HG02981 (cell line): ENCODE measurements around the gene CLK1.
"Not testable (repeated sequence)": the region's sequence is repeated elsewhere in the genome, so short reads cannot be mapped to it uniquely, and the experiment has no call there.

Experiments
- ATAC-seq: cut with Tn5 transposase; IDR thresholded peaks from one replicate; pipeline ENCODE4 v1.9.1; 2021; ENCODE audit warnings: mild to moderate bottlenecking, moderate library complexity; ENCODE audit not compliant: unreplicated experiment

Gene CLK1

DNA sequence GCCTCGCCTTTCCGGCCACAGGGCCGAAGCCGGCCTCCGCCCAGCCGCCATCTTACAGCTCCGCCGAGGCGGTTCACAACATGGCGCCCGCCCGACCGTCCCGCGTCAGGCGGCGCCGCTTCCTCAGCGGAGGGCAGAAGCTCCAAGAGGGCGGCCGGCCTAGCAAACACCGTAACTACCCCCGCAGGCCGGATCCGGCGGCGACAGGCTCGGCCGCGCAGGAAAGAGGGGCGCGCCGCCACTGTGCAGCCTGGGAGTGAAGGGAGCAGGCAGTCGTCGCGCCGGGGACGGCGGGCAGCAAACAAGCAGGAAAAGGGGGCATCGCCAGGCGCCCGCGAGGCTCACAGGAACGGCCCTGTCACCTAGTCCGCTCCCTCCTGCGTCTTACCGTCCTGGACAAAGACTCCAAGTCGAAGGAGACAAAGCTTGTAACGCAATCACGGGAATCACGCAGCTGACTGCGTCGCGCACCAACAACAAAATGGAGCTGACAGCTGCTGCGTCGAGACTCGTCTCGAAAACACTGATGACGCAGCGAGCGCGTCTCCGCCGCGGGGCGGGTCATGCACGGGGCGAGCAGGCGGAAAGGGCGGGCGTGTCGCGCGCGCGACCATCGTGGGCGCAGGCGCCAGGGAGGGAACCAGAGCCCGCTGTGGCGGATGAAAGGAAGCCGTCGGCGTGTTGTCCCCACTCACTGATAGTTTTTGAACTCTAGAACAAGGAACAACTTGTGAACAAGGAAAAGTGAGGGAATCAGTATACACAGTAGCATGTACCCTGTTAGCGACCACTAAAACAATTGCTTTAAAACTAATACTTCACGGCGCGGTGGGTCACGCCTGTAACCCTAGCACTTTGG is at the start of gene CLK1:
CLK1 (minus strand) TSS at position 483 of the 859 bp plus-strand sequence. CDS start 2,796 bp downstream, outside the sequence.
- ATAC-seq = peak; percentile 81

DNA sequence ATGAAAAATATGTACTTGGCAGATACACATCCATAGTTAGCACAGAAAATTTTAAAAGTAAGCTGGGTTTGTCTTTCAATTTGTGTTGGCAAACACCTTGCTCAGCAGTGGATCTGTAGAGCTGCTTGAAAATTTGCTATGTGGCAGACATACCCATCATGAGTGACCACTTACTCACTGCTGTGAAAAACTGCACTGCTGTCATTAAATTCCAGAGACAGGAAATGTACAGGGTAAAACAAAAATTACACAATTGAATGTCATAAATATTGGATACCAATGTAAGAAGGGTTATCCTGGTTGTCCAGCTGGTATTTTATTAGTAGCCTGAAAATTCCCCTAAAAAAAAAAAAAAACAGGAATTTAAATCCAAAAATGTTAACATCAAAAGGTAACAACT is 49.2 kb upstream of the CLK1 start:
- ATAC-seq = no peak

DNA sequence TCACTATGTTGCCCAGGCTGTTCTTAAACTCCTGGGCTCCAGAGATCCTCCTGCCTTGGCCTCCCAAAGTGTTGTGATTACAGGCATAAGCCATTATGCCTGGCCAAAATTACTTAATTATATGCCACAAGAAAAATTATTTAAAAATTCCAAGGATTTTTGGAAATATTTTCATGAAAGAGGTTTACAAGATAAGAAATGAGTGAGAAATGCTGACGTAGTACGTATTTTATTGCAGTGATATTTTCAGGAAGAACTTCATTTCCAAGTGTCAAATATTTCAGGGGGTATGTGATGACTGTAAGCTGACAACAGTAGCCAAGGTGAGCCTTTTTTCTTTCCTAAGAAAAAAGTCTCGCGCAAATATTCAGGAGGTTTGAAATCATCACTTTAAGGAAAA is 45.5 kb upstream of the CLK1 start:
- no peak for ATAC-seq

DNA sequence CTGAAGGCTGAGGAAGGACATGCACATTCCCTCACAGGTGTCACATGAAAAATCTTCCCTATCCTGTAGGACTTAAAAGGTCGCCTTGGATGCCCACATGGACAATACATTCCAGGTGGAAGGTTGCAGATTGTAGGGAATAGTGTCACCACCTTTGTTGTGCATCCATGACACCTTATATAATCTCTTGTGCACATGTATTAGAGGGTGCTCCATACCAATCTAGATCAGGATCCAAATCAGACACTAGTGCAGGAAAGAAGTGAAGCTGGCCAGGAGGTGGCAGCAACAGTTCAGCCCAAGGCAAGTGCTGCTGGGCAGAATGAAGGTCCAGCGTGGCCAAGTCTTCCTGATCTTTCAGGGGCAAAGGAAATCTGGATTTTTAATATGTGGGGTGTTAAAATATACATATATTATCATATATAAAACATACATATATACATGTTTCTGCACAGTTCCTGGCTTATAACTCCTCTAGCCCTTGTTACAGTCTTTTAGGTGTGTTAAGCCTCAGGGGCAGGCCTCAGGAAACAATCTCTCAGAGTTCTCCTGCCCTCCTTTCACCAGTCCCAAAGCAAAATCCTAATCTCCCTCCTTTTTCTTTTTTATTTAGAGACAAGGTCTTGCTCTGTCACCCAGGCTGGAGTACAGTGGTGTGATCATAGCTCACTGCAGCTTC is 41.3 kb upstream of the CLK1 start:
- no peak for ATAC-seq

DNA sequence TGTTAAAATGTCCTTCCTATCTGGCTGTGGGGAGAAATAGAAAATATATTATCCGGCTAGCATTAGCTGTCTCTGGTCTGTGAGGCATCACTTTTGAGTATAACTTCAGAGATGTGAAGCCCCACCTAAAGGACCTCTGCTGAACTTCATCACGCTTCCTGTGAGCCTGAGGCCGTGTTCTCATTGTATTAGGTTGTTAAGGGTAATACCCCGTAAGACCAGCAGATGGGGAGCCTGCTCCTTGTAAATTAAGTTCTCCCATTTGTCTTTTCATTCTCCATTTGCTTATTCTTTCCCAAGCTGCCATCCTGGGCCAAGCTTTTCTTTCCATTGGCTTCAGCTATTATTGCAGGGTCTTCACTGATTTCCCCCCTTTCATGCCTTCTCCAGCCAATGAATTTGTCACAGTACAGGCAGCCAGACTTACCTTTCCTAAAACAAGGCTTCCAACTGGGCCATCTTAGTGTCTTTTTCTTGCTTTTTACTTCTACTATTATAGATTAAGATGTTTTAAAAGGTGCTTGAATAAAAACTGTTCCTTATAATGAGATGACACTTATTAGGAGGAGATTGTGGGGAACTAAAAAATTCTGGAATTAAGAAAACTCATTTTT is 37.1 kb upstream of the CLK1 start:
- peak; percentile 98 for ATAC-seq

DNA sequence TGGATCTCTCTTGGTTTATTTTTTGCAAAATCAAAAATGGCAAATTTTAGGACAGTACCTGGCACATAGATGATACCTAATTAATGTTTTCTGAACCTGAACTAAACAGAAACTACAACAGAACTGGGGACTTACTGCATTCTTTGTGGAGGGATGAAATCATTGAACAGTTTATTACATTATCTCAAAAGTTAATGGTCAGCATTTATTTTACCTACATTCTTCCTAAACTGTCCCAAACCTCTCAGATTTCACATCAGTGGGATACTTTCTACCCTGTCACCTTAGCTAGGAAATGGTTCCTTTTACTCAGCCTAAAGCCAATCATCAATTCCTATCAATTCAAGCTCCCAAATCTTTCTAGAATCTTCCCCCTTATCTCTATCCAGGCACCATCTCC is 35.0 kb upstream of the CLK1 start:
- no peak for ATAC-seq

DNA sequence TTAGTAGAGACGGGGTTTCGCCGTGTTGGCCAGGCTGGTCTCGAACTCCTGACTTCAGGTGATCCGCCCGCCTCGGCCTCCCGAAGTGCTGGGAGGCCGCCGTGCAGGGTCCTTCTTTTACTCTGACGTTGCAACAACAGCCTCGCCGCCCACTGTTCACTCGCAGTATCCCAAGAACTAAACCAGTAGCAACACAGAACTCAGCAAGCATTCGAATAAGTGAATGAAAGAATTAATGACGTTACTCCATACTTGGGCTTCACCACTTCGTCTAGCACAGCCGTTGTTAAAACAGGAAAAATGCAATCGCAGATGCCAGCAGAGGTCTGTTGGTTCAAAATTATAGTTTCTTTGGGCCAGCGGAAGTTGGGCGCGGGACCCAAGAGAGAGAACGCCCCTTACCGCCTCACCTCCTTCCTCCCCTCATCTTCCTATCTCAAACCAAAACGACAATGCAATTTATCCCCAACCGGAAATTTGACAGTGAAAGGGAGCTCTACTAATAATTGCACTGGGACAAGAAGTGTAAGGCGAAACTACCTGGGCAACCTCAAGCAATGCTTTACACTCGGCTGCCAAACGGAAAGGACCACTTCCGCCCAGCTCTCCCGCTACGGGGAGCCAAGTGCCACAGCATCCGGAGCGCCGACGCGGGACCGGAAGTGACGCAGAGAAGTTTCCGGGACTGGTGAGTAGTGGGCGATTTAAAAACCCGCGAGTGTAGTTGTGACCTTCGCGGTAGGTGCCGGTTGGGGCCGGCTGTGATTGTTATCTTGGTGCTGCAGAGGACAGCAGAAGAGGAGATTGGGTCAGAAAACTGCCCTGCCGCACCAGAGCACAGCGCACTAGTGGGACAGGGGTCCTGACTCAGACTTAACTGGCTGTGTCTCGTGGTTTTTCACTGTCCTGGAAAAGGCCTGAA is 24.5 kb upstream of the CLK1 start, which contains the start of the genes NIF3L1 and PPIL3:
NIF3L1 (plus strand) TSS at position 668 of the 922 bp plus-strand sequence. CDS start 2,573 bp downstream, outside the sequence.
PPIL3 (minus strand) TSS at position 374 of the 922 bp plus-strand sequence. CDS start 1,462 bp downstream, outside the sequence.
- peak; percentile 83 for ATAC-seq

DNA sequence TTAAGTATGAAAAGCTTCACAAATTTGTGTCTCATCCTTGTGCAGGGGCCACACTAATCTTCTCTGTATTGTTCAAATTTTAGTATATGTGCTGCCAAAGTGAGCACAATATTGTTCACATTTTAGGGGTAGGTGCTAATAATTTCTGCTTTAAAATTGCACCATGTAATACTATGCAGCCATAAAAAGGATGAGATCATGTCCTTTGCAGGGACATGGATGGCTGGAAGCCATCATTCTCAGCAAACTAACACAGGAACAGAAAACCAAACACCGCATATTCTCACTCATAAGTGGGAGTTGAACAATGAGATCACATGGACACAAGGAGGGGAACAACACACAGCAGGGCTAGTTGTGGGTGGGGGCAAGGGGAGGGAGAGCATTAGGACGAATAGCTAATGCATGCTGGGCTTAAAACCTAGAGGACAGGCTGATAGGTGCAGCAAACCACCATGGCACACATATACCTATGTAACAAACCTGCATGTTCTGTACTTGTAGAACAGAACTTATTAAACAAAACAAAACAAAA is 17.3 kb upstream of the CLK1 start:
- not testable (repeated sequence) for ATAC-seq

DNA sequence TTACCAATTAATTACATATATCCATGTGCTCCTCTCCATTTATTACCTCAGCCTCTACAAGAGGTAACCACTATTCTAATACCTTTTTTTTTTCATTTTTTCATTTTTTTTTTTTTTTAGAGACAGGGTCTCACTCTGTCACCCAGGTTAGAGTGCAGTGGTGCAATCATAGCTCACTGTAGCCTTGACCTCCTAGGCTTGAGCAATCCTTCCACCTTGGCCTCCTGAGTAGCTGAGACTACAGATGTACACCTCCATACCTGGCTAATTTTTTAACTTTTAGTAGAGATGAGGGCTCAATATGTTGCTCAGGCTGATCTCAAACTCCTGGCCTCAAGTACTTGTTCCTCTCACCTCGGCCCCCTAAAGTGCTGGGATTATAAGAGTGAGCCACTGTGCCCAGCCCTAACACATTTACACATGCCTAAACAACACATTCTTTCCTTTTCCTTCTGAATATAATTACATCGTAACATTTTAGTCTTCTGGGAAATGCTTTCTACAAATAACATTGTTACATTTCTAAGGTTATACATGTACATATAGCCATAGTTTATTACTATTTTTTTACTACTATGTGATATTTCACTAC is 13.9 kb upstream of the CLK1 start:
- ATAC-seq = no peak

DNA sequence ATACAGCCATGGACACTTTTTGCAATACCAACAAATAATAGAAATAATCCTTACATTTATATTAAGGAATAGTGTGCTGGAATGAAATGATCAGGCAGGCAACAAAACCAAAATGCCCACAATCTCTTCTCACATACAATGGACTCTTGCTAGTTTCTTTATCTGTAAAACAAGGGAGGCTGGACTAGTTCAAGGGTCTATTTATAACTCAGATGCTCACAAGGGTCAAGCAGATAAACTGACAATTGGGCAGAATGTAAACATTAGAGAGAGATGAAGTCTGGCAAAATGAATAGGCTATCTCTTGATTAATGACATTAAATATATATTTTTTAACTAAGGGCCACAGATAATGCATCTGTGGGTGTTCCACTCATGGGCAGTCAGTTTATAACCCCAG is 13.0 kb upstream of the CLK1 start:
- ATAC-seq = no peak

DNA sequence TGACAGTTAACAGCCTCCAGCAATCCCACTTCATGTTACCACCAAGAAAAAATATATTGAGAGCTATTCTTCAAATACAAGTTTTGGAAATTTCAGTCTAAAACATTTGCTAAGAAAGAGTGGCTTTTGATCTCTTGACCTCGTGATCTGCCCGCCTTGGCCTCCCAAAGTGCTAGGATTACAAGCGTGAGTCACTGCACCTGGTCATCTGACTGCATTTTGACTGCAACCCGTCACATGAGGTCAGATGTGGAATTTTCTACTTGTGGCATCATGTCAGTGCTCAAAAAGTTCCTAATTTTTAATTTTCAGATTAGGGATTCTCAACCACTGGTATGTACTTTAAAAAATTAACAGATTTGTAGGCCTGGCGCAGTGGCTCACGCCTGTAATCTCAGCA is 9.1 kb upstream of the CLK1 start:
- no peak for ATAC-seq

DNA sequence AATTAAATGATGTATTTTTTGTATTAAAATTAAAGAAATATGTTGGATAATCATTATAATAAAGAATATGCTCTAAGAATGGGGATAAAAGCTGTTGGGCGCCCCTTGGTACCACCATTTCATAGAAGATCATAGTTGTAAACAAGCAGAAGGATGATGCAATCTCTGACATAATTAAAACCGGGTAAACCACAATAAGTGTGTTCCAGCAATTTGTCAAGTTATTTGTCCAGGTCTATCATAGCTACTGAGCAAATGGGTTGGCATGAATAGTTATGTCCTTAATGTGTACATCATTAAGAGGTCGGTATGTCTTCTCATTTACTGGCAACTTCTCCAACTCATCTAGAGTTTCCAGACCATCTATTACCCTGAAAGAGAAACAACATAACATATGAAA is 6.7 kb upstream of the CLK1 start:
- ATAC-seq = no peak

DNA sequence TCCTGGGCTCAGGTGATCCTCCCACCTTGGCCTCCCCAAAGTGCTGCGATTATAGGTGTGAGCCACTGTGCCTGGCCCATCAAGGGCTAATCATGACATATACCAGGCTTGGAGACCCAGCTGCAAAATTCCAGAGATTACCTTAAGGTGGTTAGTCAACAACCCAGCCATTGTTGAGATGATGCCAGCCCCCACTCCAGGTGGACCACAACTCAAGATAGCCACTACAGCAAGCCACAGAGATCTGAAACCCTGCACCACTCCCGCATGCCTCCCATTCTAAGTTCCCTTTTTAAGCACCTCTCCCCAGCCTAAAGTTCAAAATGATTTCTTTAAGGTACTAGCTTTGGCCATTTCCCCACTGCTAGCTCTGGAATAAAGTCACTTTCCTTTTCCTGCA is 4.6 kb upstream of the CLK1 start:
- ATAC-seq = no peak

DNA sequence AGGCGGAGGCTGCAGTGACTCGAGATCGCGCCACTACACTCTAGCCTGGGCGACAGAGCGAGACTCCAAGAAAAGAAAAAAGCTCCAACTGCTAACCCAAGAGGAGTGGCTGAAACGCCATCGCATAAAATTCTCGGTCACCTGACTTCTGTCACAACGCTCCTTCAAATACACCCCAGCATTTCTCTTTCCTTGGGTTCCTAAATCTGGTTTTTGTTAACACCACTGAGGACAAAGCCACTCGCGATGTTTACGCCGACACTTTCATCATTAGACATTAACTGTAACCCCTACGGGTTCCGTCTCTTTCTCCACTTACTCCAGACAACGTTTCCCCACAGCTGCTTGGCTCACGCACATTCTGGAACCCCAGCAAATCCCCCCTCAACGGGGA is 679 bp downstream of the CLK1 start:
- no peak for ATAC-seq

DNA sequence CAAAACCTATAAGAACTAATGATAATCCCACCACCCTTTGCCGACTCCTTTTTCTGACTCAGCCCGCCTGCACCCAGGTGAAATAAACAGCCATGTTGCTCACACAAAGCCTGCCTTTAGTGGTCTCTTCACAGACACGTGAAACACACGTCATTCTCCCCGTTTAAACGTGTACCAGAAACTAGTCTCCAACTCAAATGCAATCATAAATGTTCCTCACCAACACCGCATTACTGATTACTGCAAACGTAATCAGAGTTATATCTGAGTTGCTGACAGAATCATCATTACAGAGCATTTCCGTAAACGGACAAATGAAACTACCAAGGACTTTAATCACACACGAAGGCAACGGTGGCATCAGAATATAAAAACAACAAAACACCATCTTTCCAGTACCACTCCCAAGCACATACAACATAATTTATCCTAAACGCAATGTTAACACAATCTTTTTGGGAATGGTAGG is 1.9 kb downstream of the CLK1 start:
- no peak for ATAC-seq

DNA sequence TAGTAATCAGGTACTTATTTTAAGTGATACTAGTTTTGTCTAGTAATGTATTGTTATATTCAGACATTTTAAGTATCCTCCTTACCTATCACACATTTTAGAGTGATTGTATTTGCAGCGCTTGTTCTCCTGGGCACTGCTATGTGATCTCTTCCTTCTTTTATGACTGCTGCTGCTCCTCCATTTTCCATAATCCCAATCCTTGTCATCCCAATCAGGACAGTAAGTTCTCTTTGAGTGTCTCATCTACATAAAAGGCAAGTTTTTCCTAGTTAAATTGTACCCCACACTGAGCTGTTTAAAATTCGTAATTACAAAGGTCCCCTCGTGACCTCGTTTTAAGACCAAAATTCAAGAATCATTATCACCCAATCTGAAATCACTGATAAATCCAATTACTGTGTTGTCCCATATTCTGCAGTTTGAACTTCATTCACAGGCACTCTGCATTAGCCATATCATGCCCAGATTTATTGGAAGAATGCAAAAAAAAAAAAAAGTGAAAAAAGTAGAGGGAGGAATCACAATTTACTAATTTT is 2.8 kb downstream of the CLK1 start:
- ATAC-seq = no peak

DNA sequence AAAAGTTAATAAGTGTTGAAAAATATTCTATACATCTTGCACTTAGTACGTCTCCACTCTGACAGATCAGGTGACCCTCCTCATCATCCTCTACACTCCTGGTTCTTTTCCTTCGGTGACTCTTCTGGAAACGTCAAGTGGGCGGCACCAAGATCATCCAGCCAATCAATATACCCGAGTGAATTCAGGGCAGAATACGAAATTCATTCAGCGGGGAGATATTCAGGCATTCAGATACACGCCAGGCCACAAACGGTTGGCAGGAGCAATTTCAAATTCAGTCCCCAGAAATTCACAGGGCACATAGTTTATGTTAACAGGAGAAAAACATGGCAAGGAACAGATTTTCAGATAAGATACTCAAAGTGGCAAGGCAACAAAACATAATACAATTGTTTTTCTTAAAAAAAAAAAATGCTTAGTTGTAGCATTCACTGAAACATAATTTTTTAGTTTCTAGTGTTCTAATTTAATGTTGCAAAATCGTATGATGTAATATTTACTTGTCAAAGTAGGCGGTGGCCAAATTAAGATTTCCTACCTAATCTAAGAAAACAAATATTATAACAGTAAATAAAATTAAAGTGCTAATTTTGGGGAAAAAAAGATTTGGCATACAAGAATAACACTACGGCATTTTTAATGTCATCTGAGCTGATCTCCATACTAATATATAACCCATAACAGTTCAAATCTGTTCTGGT is 4.2 kb downstream of the CLK1 start:
- ATAC-seq = no peak

DNA sequence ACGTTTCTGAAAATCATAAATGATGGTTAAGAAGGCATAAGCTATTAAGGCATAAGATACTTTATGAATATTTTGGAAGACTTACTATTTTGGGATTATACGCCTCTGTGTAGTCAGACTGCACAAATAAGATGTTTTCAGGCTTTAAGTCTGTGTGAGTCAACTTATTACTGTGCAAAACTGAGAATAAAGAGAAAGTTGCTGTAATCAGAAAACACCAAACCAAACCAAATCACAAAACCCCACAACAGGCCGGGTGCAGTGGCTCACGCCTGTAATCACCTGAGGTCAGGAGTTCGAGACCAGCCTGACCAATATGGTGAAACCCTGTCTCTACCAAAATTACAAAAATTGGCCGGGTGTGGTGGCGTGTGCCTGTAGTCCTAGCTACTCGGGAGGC is 7.7 kb downstream of the CLK1 start:
- ATAC-seq = no peak

DNA sequence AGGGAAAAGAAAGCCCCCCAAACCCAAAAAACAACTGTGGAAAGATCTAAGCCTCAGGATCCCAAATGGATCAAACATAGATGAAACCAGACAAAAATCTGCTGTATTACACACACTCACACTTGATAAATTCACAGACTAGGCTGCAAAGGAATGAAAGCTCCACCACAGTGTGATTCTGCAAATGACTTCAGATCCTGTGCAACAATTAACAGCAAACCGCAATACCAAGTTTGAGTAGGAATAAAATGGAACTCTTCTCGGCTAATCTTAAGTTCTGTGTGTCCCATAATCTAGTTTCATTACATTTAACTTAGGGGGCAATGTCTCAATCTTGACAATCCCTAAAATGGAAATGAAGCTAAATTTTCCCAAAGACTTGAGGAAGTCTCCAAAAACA is 11.9 kb downstream of the CLK1 start:
- no peak for ATAC-seq
